Measurements from ENCODE around the gene RHOBTB3. TPM values are rescaled to one million over a fixed set of nuclear protein-coding genes. Genes with fewer than 3 reads are reported as not detected.

The RHOBTB3 gene
- total and polyA plus RNA-seq, 4 donors = 10.5 to 59.8 (median 39.8) TPM

DNA sequence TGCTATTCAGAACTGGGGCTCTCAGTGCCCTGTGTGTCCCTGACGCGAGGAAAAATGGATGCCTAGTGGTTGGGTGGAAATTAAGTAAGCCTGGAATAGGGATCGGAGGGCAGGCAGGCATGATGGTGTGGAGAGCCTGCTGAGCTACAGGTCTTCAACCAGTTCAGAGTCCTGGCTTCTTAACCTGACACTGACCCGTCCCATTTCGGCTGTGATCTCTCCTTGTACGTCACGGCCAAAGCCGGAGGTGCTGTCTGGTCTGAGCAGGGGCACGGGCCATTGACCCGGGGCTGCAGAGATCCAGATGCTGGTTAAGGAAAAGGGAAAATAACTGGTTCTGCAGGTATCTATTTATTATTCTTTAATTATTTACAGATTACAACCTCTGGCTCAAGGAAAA, 27.9 kb downstream of the RHOBTB3 start:
- DNase-seq (ENCODE audit: low spot score) = peak; percentile 62
- no peaks in the 10 kb centered on the region for H3K9me3 ChIP-seq (ENCODE audit: control insufficient read depth in 4 of 4, low read length in 3 of 4)

GRCh38 chr5:95759634-95760033, 28.5 kb downstream of the RHOBTB3 start:
- Histone ChIP-seq H3K9ac (ENCODE audit: low read depth in 1 of 2, low read length in 2 of 2) (peak overlapping the region in 1 of 2 donors; percentile 80), H3K4me3 (ENCODE audit: low read depth in 1 of 3, low read length in 3 of 3) (no peak overlapping the region), H3K4me1 (ENCODE audit: control insufficient read depth in 4 of 4, insufficient read depth in 4 of 4, low read length in 3 of 4) (peaks cover 14 to 40% (median 33%) of the 10 kb centered on the region in 4 donors), H3K9me3 (ENCODE audit: control insufficient read depth in 4 of 4, low read length in 3 of 4) (no peaks in the 10 kb centered on the region), H3K36me3 (ENCODE audit: control insufficient read depth in 4 of 4, insufficient read depth in 3 of 4, low read depth in 1 of 4, low read length in 3 of 4) (peaks cover 0 to 9% (median 2%) of the 10 kb centered on the region in 4 donors), H3K27me3 (ENCODE audit: control insufficient read depth in 4 of 4, insufficient read depth in 4 of 4, low read length in 3 of 4) (no peaks in the 10 kb centered on the region), H3K27ac (ENCODE audit: low read depth in 1 of 2, low read length in 2 of 2) (peak overlapping the region; percentile 22 to 79)
- no peak for DNase-seq (ENCODE audit: low spot score)
- TF ChIP-seq RXRA (IDR thresholded peaks at IDR 0.05) = peak; percentile 60 to 80
- no peak for TF ChIP-seq HNF4G (IDR thresholded peaks at IDR 0.05)
- peak; percentile 74 for TF ChIP-seq SP1 (IDR thresholded peaks at IDR 0.05)
- TF ChIP-seq, protein P1, sequence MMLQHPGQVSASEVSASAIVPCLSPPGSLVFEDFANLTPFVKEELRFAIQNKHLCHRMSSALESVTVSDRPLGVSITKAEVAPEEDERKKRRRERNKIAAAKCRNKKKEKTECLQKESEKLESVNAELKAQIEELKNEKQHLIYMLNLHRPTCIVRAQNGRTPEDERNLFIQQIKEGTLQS (IDR thresholded peaks at IDR 0.05) = no peak
- peak; percentile 83 for TF ChIP-seq YY1 (IDR thresholded peaks at IDR 0.05)
- TF ChIP-seq GABPA (IDR thresholded peaks at IDR 0.05 in 1 of 2, conservative IDR thresholded peaks at IDR 0.05 in 1 of 2) = no peak
- TF ChIP-seq FOXA2 (IDR thresholded peaks at IDR 0.05) = peak; percentile 88
- TF ChIP-seq NR2F2 (IDR thresholded peaks at IDR 0.05) = no peak
- TF ChIP-seq JUND (IDR thresholded peaks at IDR 0.05) = peak in 1 of 2 donors; percentile 52
- TF ChIP-seq, protein P2, sequence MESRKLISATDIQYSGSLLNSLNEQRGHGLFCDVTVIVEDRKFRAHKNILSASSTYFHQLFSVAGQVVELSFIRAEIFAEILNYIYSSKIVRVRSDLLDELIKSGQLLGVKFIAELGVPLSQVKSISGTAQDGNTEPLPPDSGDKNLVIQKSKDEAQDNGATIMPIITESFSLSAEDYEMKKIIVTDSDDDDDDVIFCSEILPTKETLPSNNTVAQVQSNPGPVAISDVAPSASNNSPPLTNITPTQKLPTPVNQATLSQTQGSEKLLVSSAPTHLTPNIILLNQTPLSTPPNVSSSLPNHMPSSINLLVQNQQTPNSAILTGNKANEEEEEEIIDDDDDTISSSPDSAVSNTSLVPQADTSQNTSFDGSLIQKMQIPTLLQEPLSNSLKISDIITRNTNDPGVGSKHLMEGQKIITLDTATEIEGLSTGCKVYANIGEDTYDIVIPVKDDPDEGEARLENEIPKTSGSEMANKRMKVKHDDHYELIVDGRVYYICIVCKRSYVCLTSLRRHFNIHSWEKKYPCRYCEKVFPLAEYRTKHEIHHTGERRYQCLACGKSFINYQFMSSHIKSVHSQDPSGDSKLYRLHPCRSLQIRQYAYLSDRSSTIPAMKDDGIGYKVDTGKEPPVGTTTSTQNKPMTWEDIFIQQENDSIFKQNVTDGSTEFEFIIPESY (IDR thresholded peaks at IDR 0.05) = peak; percentile 50
- peak; percentile 83 for TF ChIP-seq FOXA1 (IDR thresholded peaks at IDR 0.05)
- no peak for TF ChIP-seq CTCF (IDR thresholded peaks at IDR 0.05; ENCODE audit: low read depth, low read length, missing input control)
- TF ChIP-seq MAX (IDR thresholded peaks at IDR 0.05) = peak; percentile 85
- peak; percentile 51 for TF ChIP-seq REST (IDR thresholded peaks at IDR 0.05)
- TF ChIP-seq EGR1 (IDR thresholded peaks at IDR 0.05; ENCODE audit: low read depth in 2 of 2) = peak in 1 of 2 donors; percentile 35
- peak; percentile 70 for TF ChIP-seq TAF1 (conservative IDR thresholded peaks at IDR 0.05)
- TF ChIP-seq RAD21 (IDR thresholded peaks at IDR 0.05) = peak in 1 of 2 donors; percentile 37
- TF ChIP-seq HNF4A (conservative IDR thresholded peaks at IDR 0.05) = peak; percentile 58 to 79
- 18% methylated on average over 2 of the region's 2 CpGs for WGBS

More for the DNA sequence above, 27.9 kb downstream of the RHOBTB3 start:
- Histone ChIP-seq H3K27ac (ENCODE audit: low read depth in 1 of 2, low read length in 2 of 2) (peak overlapping the region; percentile 22 to 79), H3K27me3 (ENCODE audit: control insufficient read depth in 4 of 4, insufficient read depth in 4 of 4, low read length in 3 of 4) (no peaks in the 10 kb centered on the region), H3K4me1 (ENCODE audit: control insufficient read depth in 4 of 4, insufficient read depth in 4 of 4, low read length in 3 of 4) (peaks cover 14 to 40% (median 33%) of the 10 kb centered on the region in 4 donors), H3K4me3 (ENCODE audit: low read depth in 1 of 3, low read length in 3 of 3) (no peak overlapping the region), H3K36me3 (ENCODE audit: control insufficient read depth in 4 of 4, insufficient read depth in 3 of 4, low read depth in 1 of 4, low read length in 3 of 4) (peaks cover 0 to 9% (median 2%) of the 10 kb centered on the region in 4 donors), H3K9ac (ENCODE audit: low read depth in 1 of 2, low read length in 2 of 2) (peak overlapping the region in 1 of 2 donors; percentile 36)
- 29% methylated on average over 10 of the region's 10 CpGs for WGBS
- TF ChIP-seq MAX (IDR thresholded peaks at IDR 0.05) (no peak), HNF4A (conservative IDR thresholded peaks at IDR 0.05) (peak; percentile 60 to 64), NR2F2 (IDR thresholded peaks at IDR 0.05) (peak; percentile 23), RXRA (IDR thresholded peaks at IDR 0.05) (peak; percentile 84 to 92), SP1 (IDR thresholded peaks at IDR 0.05) (peak; percentile 68), YY1 (IDR thresholded peaks at IDR 0.05) (peak; percentile 37), RAD21 (IDR thresholded peaks at IDR 0.05) (peak in 1 of 2 donors; percentile 30)
- TF ChIP-seq, protein P2 (IDR thresholded peaks at IDR 0.05) = no peak
